SU-DHL-6 (cell line): ENCODE measurements around the gene RGS6.

Experiments
- EZH2phosphoT487 ChIP-seq: fragments of 200-600 bp; sonication (generic), shearing (Covaris generic); conservative IDR thresholded peaks from 2 replicates; pipeline ENCODE4 v1.6.1; 2018; ENCODE audit warnings: mild to moderate bottlenecking, antibody characterized with exemption, low read length, moderate library complexity, mixed read lengths
- TF ChIP-seq, protein P1 (sequence below): fragments of 200-600 bp; sonication (generic); IDR thresholded peaks from one replicate; pipeline ENCODE4 v1.5.1; 2017; ENCODE audit warnings: antibody characterized with exemption, mild to moderate bottlenecking, low read length, moderate library complexity; ENCODE audit not compliant: insufficient read depth, poor library complexity, severe bottlenecking

DNA sequence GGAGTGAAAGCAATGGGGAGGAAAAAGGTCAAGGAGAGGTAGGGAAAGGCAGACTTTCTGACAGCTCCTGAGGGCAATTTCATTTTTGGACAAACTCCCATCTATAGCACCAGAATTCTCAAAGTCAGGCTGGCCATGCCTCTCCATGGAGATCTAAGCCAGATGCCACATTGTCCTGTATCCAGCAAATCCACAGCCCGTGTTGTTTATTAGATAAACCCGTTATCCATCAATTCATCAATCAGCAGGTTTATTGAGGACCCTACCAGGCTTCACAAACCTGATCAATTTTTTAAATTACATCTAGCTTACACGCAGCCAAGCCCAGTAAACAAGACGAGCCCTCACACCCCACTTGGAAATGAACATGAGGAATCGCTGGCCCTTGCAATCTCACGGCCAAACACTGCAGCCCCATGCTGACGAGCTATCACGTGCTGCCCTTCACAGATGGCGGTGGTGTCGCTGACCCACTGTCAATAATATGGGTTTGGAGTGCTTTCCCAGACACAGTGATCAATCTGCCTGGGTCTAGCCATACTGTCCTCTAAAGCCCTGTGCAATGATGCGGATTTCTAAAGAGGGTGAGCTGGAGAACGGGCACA is 628.8 kb downstream of the RGS6 start:
- TF ChIP-seq, protein P1, sequence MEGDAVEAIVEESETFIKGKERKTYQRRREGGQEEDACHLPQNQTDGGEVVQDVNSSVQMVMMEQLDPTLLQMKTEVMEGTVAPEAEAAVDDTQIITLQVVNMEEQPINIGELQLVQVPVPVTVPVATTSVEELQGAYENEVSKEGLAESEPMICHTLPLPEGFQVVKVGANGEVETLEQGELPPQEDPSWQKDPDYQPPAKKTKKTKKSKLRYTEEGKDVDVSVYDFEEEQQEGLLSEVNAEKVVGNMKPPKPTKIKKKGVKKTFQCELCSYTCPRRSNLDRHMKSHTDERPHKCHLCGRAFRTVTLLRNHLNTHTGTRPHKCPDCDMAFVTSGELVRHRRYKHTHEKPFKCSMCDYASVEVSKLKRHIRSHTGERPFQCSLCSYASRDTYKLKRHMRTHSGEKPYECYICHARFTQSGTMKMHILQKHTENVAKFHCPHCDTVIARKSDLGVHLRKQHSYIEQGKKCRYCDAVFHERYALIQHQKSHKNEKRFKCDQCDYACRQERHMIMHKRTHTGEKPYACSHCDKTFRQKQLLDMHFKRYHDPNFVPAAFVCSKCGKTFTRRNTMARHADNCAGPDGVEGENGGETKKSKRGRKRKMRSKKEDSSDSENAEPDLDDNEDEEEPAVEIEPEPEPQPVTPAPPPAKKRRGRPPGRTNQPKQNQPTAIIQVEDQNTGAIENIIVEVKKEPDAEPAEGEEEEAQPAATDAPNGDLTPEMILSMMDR, result no peak
- TF ChIP-seq EZH2phosphoT487, result no peak
